CD4-positive, alpha-beta memory T cell (primary cell): ENCODE measurements around the gene SOX9. TPM values are rescaled to one million over a fixed set of nuclear protein-coding genes. Genes with fewer than 3 reads are reported as not detected.

Experiments used
- CTCF ChIA-PET: fragments of 350-600 bp; sonication (Branson Sonifier 250); formaldehyde crosslinking; loops from one replicate; lab custom pipeline; 2021; ENCODE audit warnings: inconsistent platforms; ENCODE audit not compliant: partially characterized antibody; lab: Charles Lee
- POLR2A ChIA-PET: fragments of 350-600 bp; sonication (Branson Sonifier 250); formaldehyde crosslinking; loops from one replicate; lab custom pipeline; 2021; ENCODE audit not compliant: partially characterized antibody; lab: Charles Lee
- DNase-seq, 5 donors: peaks; one replicate each; pipeline versions ENCODE4 v3.0.0 to v3.0.0-alpha.2; 2020 to 2022; ENCODE audit warnings: mixed read lengths in 1 of 5
- H3K27ac ChIP-seq: one replicate; pipeline ENCODE4 v1.7.0; 2013; ENCODE audit warnings: low read depth, low read length
- H3K27me3 ChIP-seq: 2 replicates; pipeline ENCODE4 v1.7.0; 2013; ENCODE audit warnings: mild to moderate bottlenecking, low read length, moderate library complexity; ENCODE audit not compliant: insufficient read depth
- H3K36me3 ChIP-seq: 2 replicates; pipeline ENCODE4 v1.7.0; 2013; ENCODE audit warnings: mild to moderate bottlenecking, low read length, moderate library complexity; ENCODE audit not compliant: insufficient read depth
- H3K4me1 ChIP-seq: 2 replicates; pipeline ENCODE4 v1.7.0; 2013; ENCODE audit warnings: mild to moderate bottlenecking, low read length, moderate library complexity; ENCODE audit not compliant: insufficient read depth
- H3K4me3 ChIP-seq, 2 donors: one replicate each; pipeline ENCODE4 v1.7.0; 2013; ENCODE audit warnings: low read length in 2 of 2, mild to moderate bottlenecking in 1 of 2
- H3K9me3 ChIP-seq, 2 donors: one replicate each; pipeline ENCODE4 v1.7.0; 2013; ENCODE audit warnings: low read length in 2 of 2, control low read depth in 1 of 2; ENCODE audit not compliant: control insufficient read depth in 1 of 2
- H3K27ac Mint-ChIP-seq, 7 donors: one replicate each; pipeline ENCODE4 v1.8.0; 2020 to 2021; ENCODE audit warnings: mixed read lengths in 7 of 7, mild to moderate bottlenecking in 6 of 7, inconsistent platforms in 3 of 7, moderate library complexity in 3 of 7
- H3K27me3 Mint-ChIP-seq, 2 donors: one replicate each; pipeline ENCODE4 v1.8.0; 2020 to 2021; ENCODE audit warnings: mixed read lengths in 2 of 2
- H3K36me3 Mint-ChIP-seq, 2 donors: one replicate each; pipeline ENCODE4 v1.8.0; 2020 to 2021; ENCODE audit warnings: mixed read lengths in 2 of 2, inconsistent platforms in 1 of 2, mild to moderate bottlenecking in 1 of 2
- H3K4me1 Mint-ChIP-seq, 4 donors: one replicate each; pipeline ENCODE4 v1.8.0; 2020 to 2021; ENCODE audit warnings: mixed read lengths in 4 of 4, mild to moderate bottlenecking in 1 of 4
- H3K4me3 Mint-ChIP-seq, 8 donors: one replicate each; pipeline ENCODE4 v1.8.0; 2020 to 2021; ENCODE audit warnings: mixed read lengths in 8 of 8, mild to moderate bottlenecking in 7 of 8, moderate library complexity in 6 of 8, inconsistent platforms in 3 of 8
- H3K9me3 Mint-ChIP-seq, 8 donors: one replicate each; pipeline ENCODE4 v1.8.0; 2020 to 2021; ENCODE audit warnings: mixed read lengths in 8 of 8, mild to moderate bottlenecking in 5 of 8, inconsistent platforms in 3 of 8, moderate library complexity in 1 of 8
- intact Hi-C: fragments of 100-400 bp; cut with micrococcal nuclease; formaldehyde crosslinking; loops from one replicate; pipeline ENCODE4 v1.15.1; 2023
- polyA plus RNA-seq, 2 donors: library from polyadenylated mRNA; unstranded; fragments of 300-500 nt; fragmentation: Illumina TruSeq; gene quantifications; one replicate each; pipeline ENCODE4 v1.2.3, GENCODE V29; 2021
- total RNA-seq, 2 experiments: library from RNA; stranded (reverse); gene quantifications; one replicate each; pipeline ENCODE4 v1.2.3, GENCODE V29; 2021

SOX9 gene
- total and polyA plus RNA-seq, 4 experiments from 2014 or later, result not detected

DNA sequence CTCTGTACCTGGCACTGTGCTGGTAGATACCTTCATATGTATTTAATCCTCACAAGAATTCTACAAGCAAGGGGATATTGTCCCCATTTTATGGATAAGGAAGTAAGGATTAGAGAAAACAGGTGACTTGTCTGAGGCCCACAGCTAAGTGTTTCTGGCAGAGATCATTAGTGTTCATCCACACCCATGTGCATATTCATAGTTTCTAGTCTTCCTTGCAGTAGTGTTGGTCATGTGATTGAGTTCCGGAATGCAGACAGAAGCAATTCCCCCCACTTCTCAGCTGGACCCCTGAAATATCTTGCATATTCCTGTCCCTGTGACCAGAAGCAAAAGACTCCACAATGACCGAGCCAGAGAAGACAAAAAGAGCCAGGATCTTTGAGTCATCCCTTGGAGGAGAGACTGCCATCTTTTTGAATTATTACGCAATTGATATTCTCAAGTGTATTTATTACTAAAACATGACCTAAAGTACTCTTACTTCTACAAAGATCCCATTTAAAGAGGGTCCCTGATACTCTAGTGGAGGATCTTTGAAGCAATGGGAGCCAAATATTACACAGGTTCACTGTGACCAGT, 43.4 kb downstream of the SOX9 start:
- CTCF ChIA-PET, result no interaction called here
- Mint-ChIP-seq H3K4me1 (no peaks in the 10 kb centered on the region), H3K36me3 (no peaks in the 10 kb centered on the region), H3K27me3 (peaks cover 2% of the 10 kb centered on the region in 2 donors), H3K4me3 (no peak overlapping the region), H3K27ac (no peak overlapping the region), H3K9me3 (peaks cover 0 to 10% (median 6%) of the 10 kb centered on the region in 8 donors)
- Histone ChIP-seq H3K27ac (no peak overlapping the region), H3K27me3 (no peaks in the 10 kb centered on the region), H3K4me1 (no peaks in the 10 kb centered on the region), H3K9me3 (no peaks in the 10 kb centered on the region), H3K4me3 (no peak overlapping the region), H3K36me3 (no peaks in the 10 kb centered on the region)
- POLR2A ChIA-PET, result no interaction called here
- intact Hi-C loops, result no loop called here
- DNase-seq, result no peak

DNA sequence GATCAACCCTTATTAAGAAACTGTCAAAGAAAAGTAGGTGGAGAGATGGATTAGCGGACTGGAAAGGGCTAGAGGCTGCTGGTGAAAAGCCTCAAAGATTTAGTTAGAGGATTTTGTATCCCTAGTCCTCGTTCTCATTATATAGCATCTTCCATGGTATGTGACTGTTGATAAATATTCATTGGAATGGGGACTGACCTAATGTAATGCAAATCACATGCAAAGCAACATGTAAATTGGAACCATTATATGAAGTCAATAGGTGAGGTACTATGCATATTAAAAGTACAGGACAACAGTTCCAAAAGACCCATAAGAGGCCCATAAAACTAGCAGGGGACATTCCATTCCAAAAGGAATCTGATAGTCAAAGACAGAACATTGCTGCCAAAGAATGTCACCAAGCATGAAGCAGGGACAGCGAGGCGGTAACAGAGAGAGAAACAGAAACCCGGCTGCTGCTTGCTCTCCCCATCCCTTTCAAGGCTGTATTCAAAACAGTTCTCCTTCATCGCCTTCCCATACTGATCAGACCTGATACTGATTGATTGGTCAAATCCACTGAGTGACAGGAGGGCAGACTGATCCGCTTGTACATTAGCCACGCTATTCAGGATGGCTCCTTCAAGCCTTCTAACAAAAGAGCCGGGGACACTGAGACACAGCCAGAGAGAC, 44.5 kb downstream of the SOX9 start:
- H3K4me3 Mint-ChIP-seq, result no peak overlapping the region
- H3K4me1 Mint-ChIP-seq, result no peaks in the 10 kb centered on the region
- no peak for DNase-seq

DNA sequence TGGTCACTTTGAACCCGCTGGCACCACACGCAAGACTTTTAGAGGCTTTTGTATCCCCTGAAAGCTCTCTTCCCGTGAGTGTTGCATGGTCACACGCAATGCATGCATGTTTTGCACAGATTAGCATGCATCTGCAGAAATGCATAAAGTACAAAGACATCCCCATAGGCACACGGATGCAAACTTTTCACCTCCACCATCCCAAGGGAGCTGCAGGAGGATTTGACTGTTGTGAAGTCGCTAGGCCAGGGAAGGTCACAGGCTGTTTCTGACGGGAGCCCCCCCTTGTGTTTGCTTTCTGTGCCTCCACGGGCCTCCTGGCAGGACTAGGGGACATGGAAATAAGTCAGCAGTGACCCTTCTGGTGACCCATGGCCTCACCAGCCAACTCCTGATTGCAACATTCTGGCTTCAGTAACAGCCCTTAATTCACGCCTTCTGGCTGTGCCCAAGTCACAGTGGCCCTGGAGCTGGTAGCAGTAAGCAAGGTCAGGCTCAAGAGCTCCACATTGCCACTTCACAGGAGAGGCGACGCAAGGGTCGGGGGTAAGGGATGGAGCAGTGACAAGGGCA, 45.1 kb downstream of the SOX9 start:
- ChIA-PET CTCF (no interaction called here), POLR2A (no interaction called here)

More for the DNA sequence above, 44.5 kb downstream of the SOX9 start:
- Histone ChIP-seq H3K27me3 (no peaks in the 10 kb centered on the region), H3K4me3 (no peak overlapping the region), H3K27ac (no peak overlapping the region), H3K36me3 (no peaks in the 10 kb centered on the region), H3K9me3 (no peaks in the 10 kb centered on the region), H3K4me1 (no peaks in the 10 kb centered on the region)
- H3K9me3 Mint-ChIP-seq, result peaks cover 0 to 10% (median 6%) of the 10 kb centered on the region in 8 donors
- H3K36me3 Mint-ChIP-seq, result no peaks in the 10 kb centered on the region
- ChIA-PET POLR2A (no interaction called here), CTCF (no interaction called here)
- peaks cover 2% of the 10 kb centered on the region in 2 donors for H3K27me3 Mint-ChIP-seq
- no peak overlapping the region for H3K27ac Mint-ChIP-seq
- intact Hi-C loops, result no loop called here

DNA sequence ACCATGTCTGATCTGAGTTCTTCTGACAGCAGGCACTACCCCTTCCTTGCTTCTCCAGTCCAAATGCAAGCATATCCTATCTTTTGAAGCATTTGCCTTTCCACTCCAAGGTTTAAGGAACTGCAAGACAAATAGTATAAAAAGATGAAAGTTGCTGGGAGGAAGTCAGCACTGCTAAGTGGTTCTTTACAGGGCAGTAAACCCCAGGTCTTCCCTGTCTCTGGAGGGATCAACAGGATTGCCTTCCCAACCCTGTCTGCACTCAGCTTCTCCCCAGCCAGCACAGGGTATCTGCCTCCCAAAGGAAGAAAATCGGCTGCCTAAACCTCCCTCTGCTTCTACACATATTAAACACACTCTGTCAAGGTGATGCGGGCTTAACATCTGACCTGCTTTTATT, 46.8 kb downstream of the SOX9 start:
- Mint-ChIP-seq H3K4me3 (no peak overlapping the region), H3K36me3 (no peaks in the 10 kb centered on the region), H3K4me1 (no peaks in the 10 kb centered on the region), H3K27me3 (peaks cover 6 to 7% of the 10 kb centered on the region in 2 donors), H3K9me3 (peaks cover 0 to 8% (median 2%) of the 10 kb centered on the region in 8 donors), H3K27ac (no peak overlapping the region)
- Histone ChIP-seq H3K4me1 (no peaks in the 10 kb centered on the region), H3K27ac (no peak overlapping the region), H3K36me3 (no peaks in the 10 kb centered on the region), H3K27me3 (no peaks in the 10 kb centered on the region), H3K9me3 (no peaks in the 10 kb centered on the region), H3K4me3 (no peak overlapping the region)
- DNase-seq, result no peak
- CTCF ChIA-PET, result no interaction called here
- POLR2A ChIA-PET, result no interaction called here
- intact Hi-C loops, result no loop called here

More for the DNA sequence above, 45.1 kb downstream of the SOX9 start:
- H3K4me3 Mint-ChIP-seq, result no peak overlapping the region
- Histone ChIP-seq H3K36me3 (no peaks in the 10 kb centered on the region), H3K27me3 (no peaks in the 10 kb centered on the region), H3K4me3 (no peak overlapping the region), H3K4me1 (no peaks in the 10 kb centered on the region), H3K9me3 (no peaks in the 10 kb centered on the region), H3K27ac (no peak overlapping the region)
- no peak overlapping the region for H3K27ac Mint-ChIP-seq
- intact Hi-C loops, result no loop called here
- no peaks in the 10 kb centered on the region for H3K4me1 Mint-ChIP-seq
- H3K27me3 Mint-ChIP-seq, result peaks cover 4% of the 10 kb centered on the region in 2 donors
- H3K36me3 Mint-ChIP-seq, result no peaks in the 10 kb centered on the region
- H3K9me3 Mint-ChIP-seq, result peaks cover 0 to 8% (median 3%) of the 10 kb centered on the region in 8 donors
- no peak for DNase-seq

DNA sequence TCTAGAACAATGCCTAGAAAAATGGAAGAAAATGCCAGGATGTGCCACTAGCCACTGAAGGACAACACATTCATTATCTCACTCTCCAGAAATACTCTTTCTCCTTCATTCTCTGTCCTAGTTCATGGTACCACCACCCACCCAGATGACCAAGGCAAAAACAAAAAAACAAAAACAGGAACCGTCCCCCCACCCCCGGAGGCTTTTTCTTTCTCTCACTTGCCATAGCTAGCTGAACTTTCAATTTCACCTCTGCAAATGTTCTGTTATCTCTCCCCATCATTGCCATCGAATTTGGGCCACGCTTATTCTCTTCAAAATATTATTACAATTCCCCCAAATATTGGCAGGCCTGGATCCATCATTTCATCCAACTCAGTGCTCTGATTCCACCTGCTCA, 49.0 kb downstream of the SOX9 start:
- Mint-ChIP-seq H3K4me3 (no peak overlapping the region), H3K36me3 (no peaks in the 10 kb centered on the region), H3K9me3 (peaks cover 0 to 7% (median 0%) of the 10 kb centered on the region in 8 donors), H3K27ac (no peak overlapping the region), H3K27me3 (peaks cover 7 to 8% of the 10 kb centered on the region in 2 donors), H3K4me1 (no peaks in the 10 kb centered on the region)
- no peaks in the 10 kb centered on the region for H3K4me1 ChIP-seq
- ChIA-PET CTCF (no interaction called here), POLR2A (interaction anchor here (0.6 kb wide), 1 partner anchor 807 kb away, joined by 3 read pairs; no protein-coding TSS in a partner anchor)
- no peak overlapping the region for H3K27ac ChIP-seq
- no peaks in the 10 kb centered on the region for H3K36me3 ChIP-seq
- no peaks in the 10 kb centered on the region for H3K27me3 ChIP-seq
- intact Hi-C loops, result no loop called here
- H3K4me3 ChIP-seq, result no peak overlapping the region
- DNase-seq, result no peak
- H3K9me3 ChIP-seq, result no peaks in the 10 kb centered on the region

DNA sequence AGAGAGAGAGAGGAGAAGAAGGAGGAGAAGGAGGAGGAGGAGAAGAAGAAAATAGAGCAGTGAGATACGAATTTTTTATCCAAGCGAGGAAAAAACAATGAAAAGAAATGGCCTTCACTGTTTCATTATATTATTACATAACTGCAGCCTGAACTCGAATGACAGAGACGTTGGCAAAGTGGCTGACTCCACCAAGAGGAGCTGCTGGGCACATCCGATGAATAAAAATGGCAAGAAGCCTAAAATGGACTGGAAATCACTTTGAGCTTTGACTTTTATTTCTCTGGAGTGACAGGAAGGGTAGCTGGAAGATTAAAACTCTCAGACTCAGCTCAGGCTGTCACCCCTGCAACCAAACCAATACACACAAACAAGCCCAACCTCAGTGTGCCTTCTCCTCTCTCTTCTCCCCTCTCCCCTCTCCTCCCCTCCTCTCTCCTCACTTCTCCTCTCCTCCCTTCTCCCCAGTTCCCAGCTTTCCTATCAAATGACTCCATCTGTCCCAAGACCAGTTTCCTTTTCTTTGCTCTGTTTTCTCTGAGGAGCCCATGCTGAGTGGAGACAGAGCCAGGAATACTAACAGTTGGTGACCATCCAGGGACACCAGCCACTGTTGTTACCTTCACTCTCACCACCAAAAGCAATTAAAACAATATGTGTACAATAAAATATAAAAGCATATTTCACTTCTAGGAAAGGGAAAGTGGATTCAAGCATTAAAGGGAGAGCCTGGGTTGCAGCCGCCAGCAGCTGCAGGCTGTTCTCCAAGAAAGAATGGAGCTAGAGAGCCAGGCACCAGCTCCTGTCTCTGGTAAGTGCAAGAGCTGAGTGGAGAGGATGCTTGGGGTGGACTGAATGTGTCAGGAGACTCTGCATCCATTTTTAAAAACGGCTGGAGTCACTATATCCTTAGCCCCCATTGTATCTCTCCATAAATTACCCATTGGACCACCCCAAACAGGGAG, 51.2 kb downstream of the SOX9 start:
- DNase-seq, result no peak
- CTCF ChIA-PET, result no interaction called here
- Mint-ChIP-seq H3K9me3 (peaks cover 0 to 7% (median 0%) of the 10 kb centered on the region in 8 donors), H3K4me1 (no peaks in the 10 kb centered on the region), H3K4me3 (no peak overlapping the region), H3K27ac (no peak overlapping the region), H3K27me3 (peaks cover 6 to 8% of the 10 kb centered on the region in 2 donors), H3K36me3 (no peaks in the 10 kb centered on the region)
- intact Hi-C loops, result no loop called here
- H3K4me1 ChIP-seq, result no peaks in the 10 kb centered on the region
- no peak overlapping the region for H3K27ac ChIP-seq
- POLR2A ChIA-PET, result no interaction called here
- no peak overlapping the region for H3K4me3 ChIP-seq
- no peaks in the 10 kb centered on the region for H3K9me3 ChIP-seq
- no peaks in the 10 kb centered on the region for H3K27me3 ChIP-seq
- no peaks in the 10 kb centered on the region for H3K36me3 ChIP-seq
